GM18526 (cell line): Measurements from ENCODE around the gene VGLL2.

Experiments
- POLR2A ChIP-seq: IDR thresholded peaks from 3 replicates; pipeline ENCODE4 v1.6.1; 2011; ENCODE audit not compliant: insufficient read length; ENCODE audit errors: extremely low read depth

Gene VGLL2

DNA sequence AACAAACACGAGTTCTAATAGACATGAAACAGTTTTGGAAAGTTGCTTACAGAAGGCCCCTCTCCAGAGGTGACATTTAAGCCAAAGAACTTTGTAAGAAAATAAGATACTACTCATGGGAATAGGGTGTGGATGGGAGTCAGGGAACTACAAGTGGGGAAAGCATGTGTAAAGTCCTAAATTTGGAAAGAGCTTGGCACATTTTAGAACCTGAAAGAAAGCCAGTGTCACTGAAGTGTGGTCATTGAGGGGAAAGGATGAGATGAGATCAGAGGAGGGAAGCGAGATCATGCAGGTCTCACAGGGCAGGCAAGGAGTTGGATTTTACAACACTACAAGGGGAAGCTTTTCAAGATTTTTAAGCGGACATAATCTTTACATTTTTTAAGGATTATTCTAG, 38.0 kb downstream of the VGLL2 start:
- TF ChIP-seq POLR2A: no peak

- TF ChIP-seq POLR2A: no peak
Measured at GRCh38 chr6:117304446-117304845, 39.1 kb downstream of the VGLL2 start.

GRCh38 chr6:117306227-117306790, 41.0 kb downstream of the VGLL2 start:
- no peak for TF ChIP-seq POLR2A

DNA sequence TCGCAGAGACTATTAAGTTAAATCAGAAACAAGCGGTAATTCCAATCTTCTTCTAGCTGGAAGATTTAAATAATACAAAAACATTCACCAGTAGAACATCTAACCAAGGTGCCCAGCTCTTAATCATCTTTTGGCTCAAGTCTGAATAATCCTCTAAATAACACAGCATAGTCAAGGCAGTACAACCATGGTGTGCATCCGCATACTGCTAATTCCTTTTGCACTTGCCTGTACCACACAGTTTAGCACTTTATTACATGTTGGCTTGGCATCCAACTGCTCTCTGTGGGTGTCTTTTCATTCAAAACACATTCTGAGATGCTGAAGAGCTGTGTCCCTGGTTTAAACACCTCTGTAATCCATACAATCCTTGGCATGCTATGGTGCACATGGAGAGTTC, 42.3 kb downstream of the VGLL2 start:
- TF ChIP-seq POLR2A: no peak

- no peak for TF ChIP-seq POLR2A
Measured at GRCh38 chr6:117309069-117309468, 43.7 kb downstream of the VGLL2 start.

GRCh38 chr6:117309611-117310010, 44.3 kb downstream of the VGLL2 start:
- no peak for TF ChIP-seq POLR2A

DNA sequence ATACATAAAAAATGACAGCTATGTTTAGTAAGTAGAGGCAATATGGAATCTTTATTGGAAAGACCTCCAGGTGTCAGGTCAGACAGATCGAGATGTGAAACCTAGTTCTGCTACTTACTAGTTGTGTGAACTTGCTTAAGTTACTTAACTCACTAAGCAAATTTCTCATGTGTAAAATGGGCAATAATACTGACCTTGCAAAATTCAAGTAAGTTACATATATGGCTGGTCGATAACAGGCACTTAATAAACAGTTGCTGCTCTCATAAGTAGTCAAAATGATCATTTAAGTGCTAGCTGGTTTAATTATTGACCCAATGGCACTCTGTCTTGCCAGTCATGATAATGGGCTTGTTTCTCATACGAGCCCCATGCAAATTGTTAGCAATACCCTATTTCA, 46.0 kb downstream of the VGLL2 start:
- TF ChIP-seq POLR2A: no peak

- no peak for TF ChIP-seq POLR2A
Measured at GRCh38 chr6:117311726-117312125, 46.4 kb downstream of the VGLL2 start.

GRCh38 chr6:117317261-117317660, 51.9 kb downstream of the VGLL2 start:
- TF ChIP-seq POLR2A: no peak
